ENCODE data around the gene LYG1.

The LYG1 gene

DNA sequence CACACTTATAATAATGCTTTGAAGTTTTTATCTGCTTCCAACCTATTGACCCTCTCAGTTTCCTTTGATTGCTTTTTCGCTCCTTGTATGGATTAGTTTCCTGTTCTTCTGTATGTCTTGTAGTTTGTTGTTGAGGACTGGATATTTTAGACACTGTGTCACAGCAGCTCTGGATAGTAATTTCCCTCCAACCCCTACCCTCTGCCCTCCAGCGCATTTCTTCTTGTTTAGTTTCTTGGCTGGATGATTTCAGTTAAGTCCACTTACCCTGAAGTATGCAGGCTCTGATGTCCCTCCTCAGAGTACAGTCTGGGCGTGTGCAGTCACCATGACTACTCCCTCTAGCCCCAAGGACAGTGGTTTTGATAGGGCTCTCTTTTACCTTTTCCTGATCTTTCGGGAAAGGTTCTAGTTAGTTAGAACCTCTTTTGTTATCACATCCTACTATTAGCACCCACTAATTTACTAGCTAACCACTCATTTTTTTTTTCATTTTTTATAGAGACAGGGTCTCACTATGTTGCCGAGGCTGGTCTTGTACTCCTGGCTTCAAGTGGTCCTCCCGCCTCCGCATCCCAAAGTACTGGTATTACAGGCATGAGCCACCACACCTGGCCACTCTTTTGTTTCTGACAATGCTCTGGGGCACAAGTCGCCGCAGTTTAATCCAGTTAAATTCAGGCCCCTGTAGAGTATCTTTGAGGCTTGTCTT, 16.3 kb upstream of the LYG1 start:
- no peaks in the 10 kb centered on the region for H3K27me3 ChIP-seq (replicated peaks)
- no peak overlapping the region for H3K4me3 ChIP-seq (ENCODE audit: low read depth, low read length)
- no peak for DNase-seq
- H3K36me3 ChIP-seq (replicated peaks): peaks cover 42% of the 10 kb centered on the region
- H3K27ac ChIP-seq: no peak overlapping the region
- TF ChIP-seq, protein P1, sequence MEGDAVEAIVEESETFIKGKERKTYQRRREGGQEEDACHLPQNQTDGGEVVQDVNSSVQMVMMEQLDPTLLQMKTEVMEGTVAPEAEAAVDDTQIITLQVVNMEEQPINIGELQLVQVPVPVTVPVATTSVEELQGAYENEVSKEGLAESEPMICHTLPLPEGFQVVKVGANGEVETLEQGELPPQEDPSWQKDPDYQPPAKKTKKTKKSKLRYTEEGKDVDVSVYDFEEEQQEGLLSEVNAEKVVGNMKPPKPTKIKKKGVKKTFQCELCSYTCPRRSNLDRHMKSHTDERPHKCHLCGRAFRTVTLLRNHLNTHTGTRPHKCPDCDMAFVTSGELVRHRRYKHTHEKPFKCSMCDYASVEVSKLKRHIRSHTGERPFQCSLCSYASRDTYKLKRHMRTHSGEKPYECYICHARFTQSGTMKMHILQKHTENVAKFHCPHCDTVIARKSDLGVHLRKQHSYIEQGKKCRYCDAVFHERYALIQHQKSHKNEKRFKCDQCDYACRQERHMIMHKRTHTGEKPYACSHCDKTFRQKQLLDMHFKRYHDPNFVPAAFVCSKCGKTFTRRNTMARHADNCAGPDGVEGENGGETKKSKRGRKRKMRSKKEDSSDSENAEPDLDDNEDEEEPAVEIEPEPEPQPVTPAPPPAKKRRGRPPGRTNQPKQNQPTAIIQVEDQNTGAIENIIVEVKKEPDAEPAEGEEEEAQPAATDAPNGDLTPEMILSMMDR (IDR thresholded peaks at IDR 0.05; ENCODE audit: low read depth, low read length, missing control alignments): no peak
- in situ Hi-C loops (cut with HindIII; ENCODE audit: low pct_ligation_motif_present, low sequenced_read_pairs): no loop called here

DNA sequence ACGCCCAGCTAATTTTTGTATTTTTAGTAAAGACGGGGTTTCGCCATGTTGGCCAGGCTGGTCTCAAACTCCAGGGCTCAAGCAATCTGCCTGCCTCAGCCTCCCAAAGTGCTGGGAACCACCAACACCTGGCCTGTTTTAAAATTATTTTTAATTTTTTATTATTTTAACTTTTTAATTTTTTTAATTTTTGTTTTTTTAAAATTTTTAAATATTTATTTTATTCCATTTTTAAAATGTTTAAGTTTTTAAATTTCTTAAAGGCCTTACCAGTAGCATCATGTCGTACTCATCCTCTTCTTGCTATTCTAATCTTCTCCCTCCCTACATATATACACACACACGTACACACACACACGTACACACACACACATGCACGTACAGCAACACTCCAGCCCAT, 1.4 kb downstream of the LYG1 start:
- H3K27me3 ChIP-seq (replicated peaks): no peaks in the 10 kb centered on the region
- in situ Hi-C loops (cut with HindIII; ENCODE audit: low pct_ligation_motif_present, low sequenced_read_pairs): no loop called here
- DNase-seq: no peak
- H3K27ac ChIP-seq: no peak overlapping the region
- TF ChIP-seq, protein P1 (IDR thresholded peaks at IDR 0.05; ENCODE audit: low read depth, low read length, missing control alignments): no peak
- no peak overlapping the region for H3K4me3 ChIP-seq (ENCODE audit: low read depth, low read length)
- no peaks in the 10 kb centered on the region for H3K36me3 ChIP-seq (replicated peaks)

DNA sequence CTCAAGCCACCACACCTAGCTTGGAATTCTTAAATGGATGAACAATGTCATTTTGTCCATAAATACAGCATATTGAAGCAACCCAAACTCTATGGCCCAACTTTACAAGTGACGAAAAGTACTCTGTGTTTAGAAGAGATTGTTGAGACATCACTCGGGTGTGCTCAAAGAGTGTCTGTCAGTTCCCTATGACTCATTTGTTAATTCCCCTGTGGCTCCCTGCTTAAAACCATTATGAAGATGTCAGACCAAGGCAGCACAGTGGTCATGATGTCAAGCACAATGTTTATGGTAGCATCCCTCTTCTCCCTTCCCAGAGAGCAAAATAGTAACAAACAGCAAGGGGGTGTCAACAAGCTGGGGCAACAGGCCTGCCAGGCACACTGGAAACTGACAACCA, 3.0 kb downstream of the LYG1 start:
- H3K36me3 ChIP-seq (replicated peaks): no peaks in the 10 kb centered on the region
- no peaks in the 10 kb centered on the region for H3K27me3 ChIP-seq (replicated peaks)
- H3K27ac ChIP-seq: no peak overlapping the region
- in situ Hi-C loops (cut with HindIII; ENCODE audit: low pct_ligation_motif_present, low sequenced_read_pairs): no loop called here
- TF ChIP-seq, protein P1 (IDR thresholded peaks at IDR 0.05; ENCODE audit: low read depth, low read length, missing control alignments): no peak
- DNase-seq: no peak
- H3K4me3 ChIP-seq (ENCODE audit: low read depth, low read length): no peak overlapping the region

DNA sequence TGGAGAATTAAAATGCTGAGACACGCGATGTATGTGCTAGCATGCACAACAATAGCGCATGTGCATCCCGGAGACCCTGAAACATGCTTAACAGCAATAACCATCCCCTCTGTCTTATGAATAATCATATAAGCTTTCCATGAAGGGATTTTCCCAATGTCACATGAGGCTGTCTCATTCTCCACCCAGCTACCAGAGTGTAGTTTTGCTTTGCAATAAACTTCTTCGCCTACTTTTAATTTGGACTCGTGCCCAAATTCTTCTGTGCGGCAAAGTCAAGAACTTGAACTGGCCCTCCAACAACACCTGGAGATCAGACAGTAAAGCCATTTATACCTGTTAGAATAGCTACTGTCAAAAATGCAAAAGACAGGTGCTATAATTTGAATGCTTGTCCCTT, 15.5 kb downstream of the LYG1 start:
- no peak overlapping the region for H3K4me3 ChIP-seq (ENCODE audit: low read depth, low read length)
- H3K27me3 ChIP-seq (replicated peaks): no peaks in the 10 kb centered on the region
- in situ Hi-C loops (cut with HindIII; ENCODE audit: low pct_ligation_motif_present, low sequenced_read_pairs): no loop called here
- no peak overlapping the region for H3K27ac ChIP-seq
- no peaks in the 10 kb centered on the region for H3K36me3 ChIP-seq (replicated peaks)
- no peak for DNase-seq
- TF ChIP-seq, protein P1 (IDR thresholded peaks at IDR 0.05; ENCODE audit: low read depth, low read length, missing control alignments): no peak

DNA sequence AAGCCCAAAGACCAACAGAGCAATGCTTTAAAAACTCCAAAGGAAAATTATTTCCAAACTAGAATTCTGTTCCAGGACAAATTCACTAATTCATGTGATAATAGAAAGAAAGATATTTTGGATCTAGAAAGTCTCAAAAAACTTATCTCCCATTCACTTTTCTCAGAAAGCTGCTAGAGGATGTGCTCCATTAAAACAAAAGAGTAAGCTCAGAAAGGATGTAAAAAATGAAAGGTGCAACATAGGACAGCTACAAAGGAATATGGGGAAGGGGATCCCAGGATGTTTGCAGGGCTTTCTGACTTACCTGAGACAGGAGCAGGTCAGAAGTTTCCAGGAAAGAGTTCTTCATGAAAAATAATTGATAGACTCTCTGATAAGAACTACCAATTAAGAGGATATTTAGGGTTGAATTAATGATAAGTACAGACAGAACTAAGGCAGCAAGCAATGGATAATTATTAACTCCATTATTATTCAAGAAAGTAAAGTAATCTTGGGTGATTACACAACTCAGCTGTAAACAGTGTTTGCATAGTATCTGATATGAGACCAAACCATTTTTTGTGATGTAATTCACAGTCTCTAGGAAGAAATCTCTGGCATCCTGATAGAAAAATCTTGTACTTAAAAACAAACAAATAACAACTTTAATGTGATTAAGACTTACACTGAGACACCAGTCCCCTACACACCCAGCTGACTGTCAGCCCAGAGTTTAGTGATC, 20.9 kb downstream of the LYG1 start:
- Histone ChIP-seq H3K27me3 (replicated peaks) (no peaks in the 10 kb centered on the region), H3K36me3 (replicated peaks) (no peaks in the 10 kb centered on the region), H3K4me3 (ENCODE audit: low read depth, low read length) (no peak overlapping the region), H3K27ac (no peak overlapping the region)
- in situ Hi-C loops (cut with HindIII; ENCODE audit: low pct_ligation_motif_present, low sequenced_read_pairs): no loop called here
- TF ChIP-seq, protein P1 (IDR thresholded peaks at IDR 0.05; ENCODE audit: low read depth, low read length, missing control alignments): no peak
- DNase-seq: no peak
